Esophagus muscularis mucosa (tissue), 4 donors: ENCODE data around the gene EML6.

Source experiments
- EP300 ChIP-seq: sonication (generic); formaldehyde crosslinking; IDR thresholded peaks from one replicate; pipeline ENCODE4 v1.6.1; 2017; ENCODE audit warnings: antibody characterized with exemption
- POLR2A ChIP-seq: fragments of 450-650 bp; IDR thresholded peaks from one replicate; pipeline ENCODE4 v1.6.1; 2017; ENCODE audit warnings: antibody characterized with exemption, moderate library complexity, mild to moderate bottlenecking, low read depth
- POLR2AphosphoS5 ChIP-seq, 2 donors: sonication (generic); formaldehyde crosslinking; IDR thresholded peaks; one replicate each; pipeline ENCODE4 v1.6.1; 2017; ENCODE audit warnings: antibody characterized with exemption in 2 of 2
- TF ChIP-seq, protein P1 (sequence below), 3 experiments: fragments of 200-600 bp in 2 of 3; fragments of 450-650 bp in 1 of 3; sonication (generic) in 2 of 3; IDR thresholded peaks; one replicate each; pipeline ENCODE4 v1.5.1; 2017 to 2019; ENCODE audit warnings: antibody characterized with exemption in 3 of 3, mild to moderate bottlenecking in 2 of 3, moderate library complexity in 1 of 3

DNA sequence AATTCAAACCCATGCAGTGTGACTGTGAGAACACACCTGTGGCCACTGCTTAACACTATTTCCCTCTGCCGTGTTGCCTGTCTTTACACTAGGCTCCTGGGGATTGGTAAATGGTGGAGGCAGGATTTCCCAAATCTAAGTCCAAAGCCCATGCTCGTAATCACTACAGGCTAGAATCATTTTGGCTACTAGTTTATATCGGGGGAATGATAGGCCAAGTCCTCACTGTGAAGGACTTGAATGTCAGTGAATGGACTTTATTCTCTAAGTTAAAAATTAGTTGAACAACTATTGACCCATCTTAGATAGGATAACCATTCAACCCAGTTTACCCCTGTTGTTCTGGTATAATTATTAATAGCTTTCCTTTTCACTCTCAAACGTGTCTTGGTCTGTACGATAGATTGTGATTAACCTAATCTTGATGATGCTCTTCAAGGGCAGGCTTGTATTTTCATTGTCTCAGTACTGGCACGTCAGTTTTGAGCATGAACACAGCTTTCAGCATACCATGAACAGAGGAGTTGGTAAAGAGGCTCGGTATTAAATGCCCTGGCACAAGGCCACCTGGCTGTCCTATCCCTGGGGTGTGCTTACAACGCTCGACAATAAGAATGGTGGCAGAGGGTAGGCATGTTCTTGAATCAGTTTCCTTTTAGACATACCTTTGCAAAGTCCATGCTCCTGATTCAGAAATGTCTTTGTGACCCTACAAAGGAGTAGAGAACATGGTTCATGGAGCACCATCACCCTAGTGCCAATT, 177.9 kb downstream of the EML6 start:
- TF ChIP-seq, protein P1, sequence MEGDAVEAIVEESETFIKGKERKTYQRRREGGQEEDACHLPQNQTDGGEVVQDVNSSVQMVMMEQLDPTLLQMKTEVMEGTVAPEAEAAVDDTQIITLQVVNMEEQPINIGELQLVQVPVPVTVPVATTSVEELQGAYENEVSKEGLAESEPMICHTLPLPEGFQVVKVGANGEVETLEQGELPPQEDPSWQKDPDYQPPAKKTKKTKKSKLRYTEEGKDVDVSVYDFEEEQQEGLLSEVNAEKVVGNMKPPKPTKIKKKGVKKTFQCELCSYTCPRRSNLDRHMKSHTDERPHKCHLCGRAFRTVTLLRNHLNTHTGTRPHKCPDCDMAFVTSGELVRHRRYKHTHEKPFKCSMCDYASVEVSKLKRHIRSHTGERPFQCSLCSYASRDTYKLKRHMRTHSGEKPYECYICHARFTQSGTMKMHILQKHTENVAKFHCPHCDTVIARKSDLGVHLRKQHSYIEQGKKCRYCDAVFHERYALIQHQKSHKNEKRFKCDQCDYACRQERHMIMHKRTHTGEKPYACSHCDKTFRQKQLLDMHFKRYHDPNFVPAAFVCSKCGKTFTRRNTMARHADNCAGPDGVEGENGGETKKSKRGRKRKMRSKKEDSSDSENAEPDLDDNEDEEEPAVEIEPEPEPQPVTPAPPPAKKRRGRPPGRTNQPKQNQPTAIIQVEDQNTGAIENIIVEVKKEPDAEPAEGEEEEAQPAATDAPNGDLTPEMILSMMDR (IDR thresholded peaks at IDR 0.05), result no peak
- TF ChIP-seq POLR2AphosphoS5 (IDR thresholded peaks at IDR 0.05), result no peak
- no peak for TF ChIP-seq POLR2A
- TF ChIP-seq EP300, result no peak
